Right lobe of liver (tissue), 6 donors: ENCODE results near the gene TEX26. TPM values are rescaled to one million over a fixed set of nuclear protein-coding genes. Genes with fewer than 3 reads are reported as not detected.

Source experiments
- ATAC-seq, 4 donors: fragments of 200-7000 bp; cut with Tn5 transposase; one replicate each; pipeline ENCODE4 v1.9.1; 2020; ENCODE audit warnings: mild to moderate bottlenecking in 4 of 4, moderate library complexity in 4 of 4
- DNase-seq, 3 donors: peaks; one replicate each; pipeline ENCODE4 v3.0.0-alpha.2; 2020
- H3K27ac ChIP-seq, 3 donors: fragments of 200-600 bp; one replicate each; pipeline ENCODE4 v1.8.0; 2022
- H3K27me3 ChIP-seq, 2 donors: fragments of 200-600 bp; one replicate each; pipeline ENCODE4 v1.8.0; 2022
- H3K36me3 ChIP-seq, 4 donors: fragments of 200-600 bp; sonication (generic) in 1 of 4; one replicate each; pipeline versions ENCODE4 v1.5.1 to v1.8.0; 2017 to 2022; ENCODE audit warnings: control low read depth in 1 of 4
- H3K4me1 ChIP-seq, 4 donors: fragments of 200-600 bp; sonication (generic) in 1 of 4; one replicate each; pipeline versions ENCODE4 v1.5.1 to v1.8.0; 2017 to 2022; ENCODE audit warnings: control low read depth in 1 of 4
- H3K4me3 ChIP-seq, 3 donors: fragments of 200-600 bp; one replicate each; pipeline ENCODE4 v1.8.0; 2022
- H3K9me3 ChIP-seq, 4 donors: fragments of 200-600 bp; sonication (generic) in 1 of 4; one replicate each; pipeline versions ENCODE4 v1.5.1 to v1.8.0; 2017 to 2022; ENCODE audit warnings: control low read depth in 1 of 4
- POLR2A ChIP-seq: fragments of 450-650 bp; IDR thresholded peaks from one replicate; pipeline ENCODE4 v1.6.1; 2017; ENCODE audit warnings: antibody characterized with exemption, mild to moderate bottlenecking
- WGBS: methylation state at CpG from one replicate; pipeline ENCODE4 v1.1.6; 2018; ENCODE audit warnings: low coverage, low lambda C conversion rate; ENCODE audit not compliant: insufficient coverage; ENCODE audit errors: missing lambda C conversion rate; 5-methylcytosine and 5-hydroxymethylcytosine counted together
- intact Hi-C, 2 donors: fragments of 100-400 bp; cut with DNase I; formaldehyde crosslinking; loops; one replicate each; pipeline versions ENCODE4 v1.11.2 to v1.14.1; 2022
- total RNA-seq, 6 experiments: library from RNA; depleted of rRNA in 2 of 6; stranded (reverse); fragments of >200 nt in 2 of 6; fragmentation: NEBNext Ultra II Directional in 3 of 6; extraction: Animal tissue kit (Norgen Biotek cat#: 25700) in 3 of 6; gene quantifications; one replicate each; pipeline versions ENCODE4 v1.1.0 to v1.2.4, GENCODE V29; 2016 to 2023
- TF ChIP-seq, protein P1 (sequence below), 4 donors: fragments of 200-600 bp in 3 of 4; fragments of 450-650 bp in 1 of 4; IDR thresholded peaks; one replicate each; pipeline versions ENCODE4 v1.5.1 to v1.8.0; 2016 to 2022; ENCODE audit warnings: antibody characterized with exemption in 4 of 4, mild to moderate bottlenecking in 2 of 4
- donor health status: DM: no; HTN: yes; CAD: no.
- donor health status: DM: no; HTN: no; CAD: no.
- donor health status: DM: no; HTN: no; CAD: no.
- donor health status: DM: no; HTN: yes; CAD: no.
- donor health status: DM: no; HTN: yes; CAD: no.

Gene TEX26
- total RNA-seq, 6 experiments from 2014 or later, result 0.37 TPM; not detected in 5

DNA sequence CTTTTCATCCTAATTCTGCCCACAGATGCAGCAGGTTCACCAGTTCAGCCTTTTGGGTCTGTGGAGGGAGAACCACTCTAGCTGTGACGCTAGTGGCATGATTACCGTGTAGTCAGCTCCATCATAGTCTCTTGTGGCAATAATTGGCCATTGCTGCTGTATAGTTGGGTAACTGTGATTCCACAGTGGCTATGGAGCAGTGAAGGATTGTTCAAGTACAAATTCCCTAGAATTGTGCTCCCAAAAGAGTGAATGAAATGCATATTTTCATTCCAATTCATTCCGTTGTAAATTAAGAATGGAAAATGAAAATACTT lies 856 bp downstream of the TEX26 start:
- intact Hi-C loops, result no loop called here
- H3K4me3 ChIP-seq, result no peak overlapping the region
- TF ChIP-seq, protein P1, sequence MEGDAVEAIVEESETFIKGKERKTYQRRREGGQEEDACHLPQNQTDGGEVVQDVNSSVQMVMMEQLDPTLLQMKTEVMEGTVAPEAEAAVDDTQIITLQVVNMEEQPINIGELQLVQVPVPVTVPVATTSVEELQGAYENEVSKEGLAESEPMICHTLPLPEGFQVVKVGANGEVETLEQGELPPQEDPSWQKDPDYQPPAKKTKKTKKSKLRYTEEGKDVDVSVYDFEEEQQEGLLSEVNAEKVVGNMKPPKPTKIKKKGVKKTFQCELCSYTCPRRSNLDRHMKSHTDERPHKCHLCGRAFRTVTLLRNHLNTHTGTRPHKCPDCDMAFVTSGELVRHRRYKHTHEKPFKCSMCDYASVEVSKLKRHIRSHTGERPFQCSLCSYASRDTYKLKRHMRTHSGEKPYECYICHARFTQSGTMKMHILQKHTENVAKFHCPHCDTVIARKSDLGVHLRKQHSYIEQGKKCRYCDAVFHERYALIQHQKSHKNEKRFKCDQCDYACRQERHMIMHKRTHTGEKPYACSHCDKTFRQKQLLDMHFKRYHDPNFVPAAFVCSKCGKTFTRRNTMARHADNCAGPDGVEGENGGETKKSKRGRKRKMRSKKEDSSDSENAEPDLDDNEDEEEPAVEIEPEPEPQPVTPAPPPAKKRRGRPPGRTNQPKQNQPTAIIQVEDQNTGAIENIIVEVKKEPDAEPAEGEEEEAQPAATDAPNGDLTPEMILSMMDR (IDR thresholded peaks at IDR 0.05), result no peak
- no peak for TF ChIP-seq POLR2A
- no peaks in the 10 kb centered on the region for H3K9me3 ChIP-seq
- H3K36me3 ChIP-seq, result no peaks in the 10 kb centered on the region
- H3K27ac ChIP-seq, result no peak overlapping the region
- no peaks in the 10 kb centered on the region for H3K4me1 ChIP-seq
- ATAC-seq (no peak), DNase-seq (no peak)
- no peaks in the 10 kb centered on the region for H3K27me3 ChIP-seq
- 50% methylated on average over 2 of the region's 3 CpGs for WGBS

DNA sequence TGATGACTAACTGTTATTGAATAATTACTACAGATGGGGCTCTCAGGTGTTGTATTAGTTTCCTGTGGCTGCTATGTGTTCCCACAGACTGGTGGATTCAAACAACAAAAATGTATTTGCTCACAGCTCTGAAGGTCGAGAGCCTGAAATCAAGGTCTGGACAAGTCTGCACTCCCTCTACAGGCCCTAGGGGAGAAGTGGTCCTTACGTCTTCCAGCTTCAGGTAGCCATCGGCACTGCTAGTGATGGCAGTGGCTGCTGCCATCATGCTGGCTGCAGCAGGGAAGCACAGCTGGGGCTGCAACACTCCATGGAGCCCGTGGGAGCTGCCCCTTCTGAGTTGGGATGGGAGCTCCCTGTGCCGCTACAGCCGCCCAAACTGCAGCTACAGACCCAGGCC lies 1.9 kb downstream of the TEX26 start:
- Histone ChIP-seq H3K4me3 (no peak overlapping the region), H3K4me1 (no peaks in the 10 kb centered on the region), H3K27ac (no peak overlapping the region), H3K9me3 (no peaks in the 10 kb centered on the region), H3K36me3 (no peaks in the 10 kb centered on the region), H3K27me3 (no peaks in the 10 kb centered on the region)
- TF ChIP-seq, protein P1 (IDR thresholded peaks at IDR 0.05), result no peak
- TF ChIP-seq POLR2A, result no peak
- 57% methylated on average over 2 of the region's 6 CpGs for WGBS
- ATAC-seq (no peak), DNase-seq (no peak)
- intact Hi-C loops, result no loop called here

DNA sequence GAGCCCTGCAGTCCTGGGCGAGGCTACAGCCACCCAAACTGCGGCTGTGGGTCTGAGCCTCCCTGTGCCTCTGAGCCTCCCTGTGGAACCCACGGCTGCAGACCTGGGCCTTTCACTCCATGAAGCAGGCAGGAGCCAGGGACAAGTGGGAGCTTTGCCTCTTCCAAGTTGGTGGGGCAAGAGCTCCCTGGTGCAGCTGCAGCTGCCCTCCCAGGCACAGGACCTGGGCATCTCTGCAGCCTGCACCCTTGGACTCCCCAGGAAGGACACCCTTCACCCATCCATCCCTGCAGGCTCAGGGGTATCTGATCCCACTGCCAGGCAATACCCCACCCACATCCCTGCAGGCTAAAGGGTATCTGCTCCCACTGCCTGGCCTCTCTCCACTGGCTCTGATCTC lies 2.3 kb downstream of the TEX26 start:
- ATAC-seq, result peak in 1 of 4 donors; percentile 20

DNA sequence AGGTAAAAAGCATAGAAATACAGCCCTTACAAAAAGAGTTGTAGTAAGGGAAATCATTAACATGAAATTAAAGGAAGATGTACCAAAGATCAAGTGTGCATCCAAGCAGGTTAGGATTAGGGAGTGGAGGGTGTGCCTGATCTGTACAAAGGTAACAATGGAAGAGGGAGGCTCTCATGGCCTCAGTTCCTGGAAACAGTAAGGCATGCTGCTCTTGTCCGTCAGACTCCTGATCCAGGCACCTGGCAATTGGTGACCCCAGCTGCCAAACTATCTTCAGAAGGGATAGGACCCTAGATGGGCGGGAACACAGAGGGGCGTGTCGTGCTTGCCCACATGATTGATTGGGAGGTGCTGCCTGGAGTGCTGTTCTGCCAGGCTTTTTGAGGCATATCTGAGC lies 4.5 kb downstream of the TEX26 start:
- 65% methylated on average over 4 of the region's 4 CpGs for WGBS
- intact Hi-C loops, result no loop called here
- ATAC-seq (no peak), DNase-seq (no peak)
- Histone ChIP-seq H3K4me3 (no peak overlapping the region), H3K27ac (no peak overlapping the region), H3K4me1 (no peaks in the 10 kb centered on the region), H3K36me3 (no peaks in the 10 kb centered on the region), H3K27me3 (no peaks in the 10 kb centered on the region), H3K9me3 (no peaks in the 10 kb centered on the region)
- TF ChIP-seq, protein P1 (IDR thresholded peaks at IDR 0.05), result no peak
- TF ChIP-seq POLR2A, result no peak

More for the DNA sequence above, 2.3 kb downstream of the TEX26 start:
- Histone ChIP-seq H3K27ac (no peak overlapping the region), H3K4me3 (no peak overlapping the region), H3K27me3 (no peaks in the 10 kb centered on the region), H3K9me3 (no peaks in the 10 kb centered on the region), H3K4me1 (no peaks in the 10 kb centered on the region), H3K36me3 (no peaks in the 10 kb centered on the region)
- TF ChIP-seq, protein P1 (IDR thresholded peaks at IDR 0.05), result no peak
- TF ChIP-seq POLR2A, result no peak
- 73% methylated on average over 2 of the region's 3 CpGs for WGBS
- intact Hi-C loops, result no loop called here
- DNase-seq, result no peak

DNA sequence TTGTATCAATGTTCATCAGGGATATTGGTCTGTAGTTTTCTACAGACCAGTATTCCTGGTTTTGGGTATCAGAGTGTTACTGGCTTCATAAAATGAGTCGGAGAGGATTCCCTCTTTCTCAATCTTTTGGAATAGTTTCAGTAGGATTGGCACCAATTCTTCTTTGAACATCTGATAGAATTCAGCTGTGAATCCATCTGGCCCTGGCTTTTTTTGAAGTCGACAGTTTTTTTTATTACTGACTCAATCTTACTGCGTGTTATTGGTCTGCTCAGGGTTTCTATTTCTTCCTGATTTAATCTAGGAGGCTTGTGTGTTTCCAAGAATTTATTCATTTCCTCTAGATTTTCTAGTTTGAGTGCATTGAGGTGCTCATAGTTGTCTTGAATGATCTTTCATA lies 11.4 kb downstream of the TEX26 start:
- WGBS, result 50% methylated on average over 3 of the region's 3 CpGs
- Histone ChIP-seq H3K27me3 (no peaks in the 10 kb centered on the region), H3K36me3 (no peaks in the 10 kb centered on the region), H3K9me3 (no peaks in the 10 kb centered on the region), H3K27ac (no peak overlapping the region), H3K4me1 (no peaks in the 10 kb centered on the region), H3K4me3 (no peak overlapping the region)
- intact Hi-C loops, result no loop called here
- TF ChIP-seq, protein P1 (IDR thresholded peaks at IDR 0.05), result no peak
- TF ChIP-seq POLR2A, result no peak
- ATAC-seq, result no peak
- DNase-seq, result no peak
